HK-2 (cell line): ENCODE data around the gene TIGD1.

Source experiments
- DNase-seq: peaks from one replicate; pipeline ENCODE4 v3.0.0-alpha.2; 2018; ENCODE audit not compliant: unreplicated experiment

The TIGD1 gene

GRCh38 chr2:232550354-232551249 lies at the start of gene TIGD1, which contains the start of gene EIF4E2:
Gene TIGD1, minus strand, starts transcription at chr2:232550557. Its CDS starts 675 bp downstream, at chr2:232549882.
Gene EIF4E2, plus strand, starts transcription at chr2:232550689. Its CDS starts 36 bp downstream, at chr2:232550725.
- DNase-seq = peak; percentile 95

- no peak for DNase-seq
Measured at GRCh38 chr2:232598293-232598692, 47.9 kb upstream of the TIGD1 start.

GRCh38 chr2:232597362-232598079 lies 47.2 kb upstream of the TIGD1 start:
- DNase-seq = no peak

- no peak for DNase-seq
Measured at GRCh38 chr2:232593982-232594381, 43.6 kb upstream of the TIGD1 start.

GRCh38 chr2:232592772-232593395 lies 42.5 kb upstream of the TIGD1 start:
- peak; percentile 11 for DNase-seq

GRCh38 chr2:232588680-232589585 lies 38.6 kb upstream of the TIGD1 start:
- no peak for DNase-seq

GRCh38 chr2:232588031-232588430 lies 37.7 kb upstream of the TIGD1 start:
- no peak for DNase-seq

GRCh38 chr2:232587512-232587911 lies 37.2 kb upstream of the TIGD1 start:
- no peak for DNase-seq

- DNase-seq = no peak
Measured at GRCh38 chr2:232586943-232587505, 36.7 kb upstream of the TIGD1 start.

- no peak for DNase-seq
Measured at GRCh38 chr2:232584238-232584637, 33.9 kb upstream of the TIGD1 start.

GRCh38 chr2:232581725-232582124 lies 31.4 kb upstream of the TIGD1 start:
- no peak for DNase-seq

- DNase-seq = no peak
Measured at GRCh38 chr2:232580648-232580981, 30.3 kb upstream of the TIGD1 start.

- no peak for DNase-seq
Measured at GRCh38 chr2:232578626-232579025, 28.3 kb upstream of the TIGD1 start.

GRCh38 chr2:232577841-232578240 lies 27.5 kb upstream of the TIGD1 start:
- no peak for DNase-seq

GRCh38 chr2:232576995-232577394 lies 26.6 kb upstream of the TIGD1 start:
- DNase-seq = no peak

GRCh38 chr2:232575404-232575746 lies 25.0 kb upstream of the TIGD1 start:
- DNase-seq = no peak

- no peak for DNase-seq
Measured at GRCh38 chr2:232574674-232575403, 24.5 kb upstream of the TIGD1 start.

GRCh38 chr2:232573771-232574435 lies 23.5 kb upstream of the TIGD1 start:
- DNase-seq = no peak

- DNase-seq = no peak
Measured at GRCh38 chr2:232573042-232573441, 22.7 kb upstream of the TIGD1 start.

- DNase-seq = no peak
Measured at GRCh38 chr2:232571026-232571474, 20.7 kb upstream of the TIGD1 start.
